K562 (cell line): ENCODE data around the gene SART1. TPM values are rescaled to one million over a fixed set of nuclear protein-coding genes. Genes with fewer than 3 reads are reported as not detected.

ENCODE experiments used
- ATF1 ChIP-seq, 2 experiments: fragments of 450-650 bp in 1 of 2; IDR thresholded peaks; 2 replicates each; pipeline ENCODE4 v1.6.1; 2016; ENCODE audit warnings: missing compliant biosample characterization in 1 of 2, missing genetic modification characterization in 1 of 2
- CEBPG ChIP-seq, 3 experiments: fragments of 200-800 bp in 1 of 3; sonication (Bioruptor generic) in 1 of 3; sonication (generic) in 1 of 3; formaldehyde crosslinking in 1 of 3; IDR thresholded peaks in 2 of 3; conservative IDR thresholded peaks in 1 of 3; 2 replicates each; pipeline versions ENCODE4 v1.6.1 to v1.8.0; 2016 to 2022; ENCODE audit warnings: missing compliant biosample characterization in 2 of 3, missing genetic modification characterization in 2 of 3, mild to moderate bottlenecking in 1 of 3, missing genetic modification reagents in 1 of 3
- DIDO1 ChIP-seq: fragments of 450-650 bp; IDR thresholded peaks from 2 replicates; pipeline ENCODE4 v1.6.1; 2016; ENCODE audit warnings: low read depth, missing biosample characterization, missing genetic modification characterization
- FOXM1 ChIP-seq, 2 experiments: fragments of 450-650 bp in 1 of 2; sonication (generic) in 1 of 2; formaldehyde crosslinking in 1 of 2; IDR thresholded peaks; 2 replicates each; pipeline versions ENCODE4 v1.6.1 to v1.9.0; 2017 to 2022; ENCODE audit warnings: low read depth in 2 of 2, mild to moderate bottlenecking in 2 of 2, missing genetic modification reagents in 1 of 2, moderate library complexity in 1 of 2
- HNRNPK ChIP-seq: fragments of 200-400 bp; formaldehyde crosslinking; IDR thresholded peaks from one replicate; pipeline ENCODE4 v1.6.1; 2018; ENCODE audit warnings: mild to moderate bottlenecking, low read depth, low read length; ENCODE audit not compliant: poor library complexity, severe bottlenecking
- HNRNPUL1 ChIP-seq: fragments of 200-400 bp; formaldehyde crosslinking; IDR thresholded peaks from 2 replicates; pipeline ENCODE4 v1.6.1; 2017; ENCODE audit warnings: low read length
- KAT7 ChIP-seq: sonication (generic); formaldehyde crosslinking; IDR thresholded peaks from 2 replicates; pipeline ENCODE4 v1.8.0; 2022; ENCODE audit warnings: missing genetic modification reagents, mild to moderate bottlenecking, borderline replicate concordance
- RHOXF2B ChIP-seq: fragments of 250-450 bp; sonication (Bioruptor Pico); conservative IDR thresholded peaks from 2 replicates; pipeline ENCODE4 v1.5.1; 2021
- SMARCA5 ChIP-seq: fragments of 450-650 bp; IDR thresholded peaks from 2 replicates; pipeline ENCODE4 v1.6.1; 2016
- TSC22D4 ChIP-seq: fragments of 450-650 bp; IDR thresholded peaks from 2 replicates; pipeline ENCODE4 v1.6.1; 2016; ENCODE audit warnings: missing genetic modification characterization, missing biosample characterization, control low read depth
- ZBTB7A ChIP-seq: IDR thresholded peaks from 2 replicates; pipeline ENCODE4 v1.6.1; 2011; ENCODE audit warnings: low read depth, mild to moderate bottlenecking, low read length, moderate library complexity, borderline replicate concordance; ENCODE audit not compliant: control insufficient read depth
- ZNF324 ChIP-seq: fragments of 250-450 bp; sonication (Bioruptor Pico); IDR thresholded peaks from 2 replicates; pipeline ENCODE4 v1.4.0; 2020; ENCODE audit warnings: mild to moderate bottlenecking
- ZNF766 ChIP-seq: fragments of 200-800 bp; sonication (Bioruptor generic); conservative IDR thresholded peaks from 2 replicates; pipeline ENCODE4 v1.6.1; 2016; ENCODE audit warnings: missing genetic modification characterization, missing compliant biosample characterization
- ZNF780A ChIP-seq: fragments of 250-450 bp; sonication (Bioruptor Pico); IDR thresholded peaks from 2 replicates; pipeline ENCODE4 v1.5.0; 2021; ENCODE audit warnings: mild to moderate bottlenecking
- ZZZ3 ChIP-seq: fragments of 450-650 bp; IDR thresholded peaks from 2 replicates; pipeline ENCODE4 v1.6.1; 2016; ENCODE audit warnings: antibody characterized with exemption, mild to moderate bottlenecking, moderate library complexity
- polyA plus RNA-seq, 8 experiments: library from polyadenylated mRNA; depleted of rRNA in 4 of 8; stranded (reverse) in 5 of 8; unstranded in 3 of 8; fragments of >200 nt; fragmentation: Nextera tagmentation in 2 of 8; fragmentation: Illumina TruSeq in 1 of 8; extraction: Ambion mirVana in 2 of 8; extraction: Trizol in 1 of 8; gene quantifications; 2 replicates each; pipeline versions ENCODE4 v1.2.1 to v1.2.3, GENCODE V29; 2011 to 2014; ENCODE audit warnings: inconsistent platforms in 1 of 8, missing spikeins in 1 of 8
- total RNA-seq, 7 experiments: library from RNA; depleted of rRNA in 6 of 7; stranded (reverse); fragments of >200 nt in 6 of 7; fragmentation: Illumina TruSeq in 2 of 7; extraction: Trizol in 2 of 7; gene quantifications; 2 replicates each; pipeline versions ENCODE4 v1.2.1 to v1.2.3, GENCODE V29; 2011 to 2021; ENCODE audit warnings: low replicate concordance in 1 of 7
- TF ChIP-seq, protein P1 (sequence below): sonication (generic); formaldehyde crosslinking; IDR thresholded peaks from 2 replicates; pipeline ENCODE4 v1.8.0; 2023; ENCODE audit warnings: missing genetic modification reagents, mild to moderate bottlenecking, borderline replicate concordance
- TF ChIP-seq, protein P2 (sequence below): fragments of 450-650 bp; IDR thresholded peaks from 2 replicates; pipeline ENCODE4 v1.6.1; 2016
- TF ChIP-seq, protein P3 (sequence below): fragments of 450-650 bp; IDR thresholded peaks from 2 replicates; pipeline ENCODE4 v1.6.1; 2016; ENCODE audit warnings: mild to moderate bottlenecking

SART1 gene
- total and polyA plus RNA-seq, 9 of the 15 experiments (the other 6 are each of a cell fraction or from before 2014, with no cell fraction given) = 4.8 to 84.1 (median 31.7) TPM

DNA sequence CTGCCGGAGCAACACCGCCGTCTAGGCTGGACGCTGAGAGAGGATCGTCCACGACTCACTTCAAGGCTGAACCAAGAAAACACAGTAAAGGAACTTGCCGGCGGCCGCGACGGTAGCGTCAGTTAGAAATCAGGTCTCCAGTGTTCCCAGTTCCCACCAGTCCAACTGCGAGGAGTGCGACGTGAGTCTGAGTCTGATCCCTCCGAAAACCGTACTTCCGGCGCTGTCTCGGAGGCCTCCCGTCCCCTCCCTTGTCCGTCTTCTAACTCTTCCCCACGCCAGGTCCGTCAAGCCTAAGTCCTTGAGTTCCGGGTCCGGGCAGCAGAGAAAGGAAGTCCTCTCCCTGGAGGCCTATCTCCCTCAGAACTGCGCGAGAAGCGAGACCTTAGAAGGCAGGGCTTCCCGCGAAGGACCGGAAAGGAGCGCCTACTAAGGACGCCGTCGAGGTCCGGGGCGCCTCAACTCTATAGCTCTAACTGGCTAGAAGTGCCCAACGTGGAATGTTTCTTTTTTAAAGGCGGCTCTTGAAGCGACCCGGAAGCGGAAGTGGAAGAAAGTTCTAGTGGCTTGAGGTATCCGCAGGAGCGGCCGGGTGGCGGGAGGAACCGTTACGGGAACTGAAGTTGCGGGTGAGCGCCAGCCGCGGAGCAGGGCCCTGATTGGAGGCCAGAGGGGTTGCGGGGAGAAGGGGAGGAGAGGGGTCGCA, 40.6 kb downstream of the SART1 start, which contains the start of the genes BANF1 and EIF1AD (continued):
- TF ChIP-seq FOXM1 (IDR thresholded peaks at IDR 0.05; ENCODE audit: low read depth) = peak; percentile 65
- peak; percentile 85; the same call in 1 of the 2 replicates for TF ChIP-seq FOXM1 (CRISPR knock-in tag; IDR thresholded peaks at IDR 0.05; ENCODE audit: low read depth)
- no peak for TF ChIP-seq ZNF766 (CRISPR knock-in tag)
- TF ChIP-seq, protein P1, sequence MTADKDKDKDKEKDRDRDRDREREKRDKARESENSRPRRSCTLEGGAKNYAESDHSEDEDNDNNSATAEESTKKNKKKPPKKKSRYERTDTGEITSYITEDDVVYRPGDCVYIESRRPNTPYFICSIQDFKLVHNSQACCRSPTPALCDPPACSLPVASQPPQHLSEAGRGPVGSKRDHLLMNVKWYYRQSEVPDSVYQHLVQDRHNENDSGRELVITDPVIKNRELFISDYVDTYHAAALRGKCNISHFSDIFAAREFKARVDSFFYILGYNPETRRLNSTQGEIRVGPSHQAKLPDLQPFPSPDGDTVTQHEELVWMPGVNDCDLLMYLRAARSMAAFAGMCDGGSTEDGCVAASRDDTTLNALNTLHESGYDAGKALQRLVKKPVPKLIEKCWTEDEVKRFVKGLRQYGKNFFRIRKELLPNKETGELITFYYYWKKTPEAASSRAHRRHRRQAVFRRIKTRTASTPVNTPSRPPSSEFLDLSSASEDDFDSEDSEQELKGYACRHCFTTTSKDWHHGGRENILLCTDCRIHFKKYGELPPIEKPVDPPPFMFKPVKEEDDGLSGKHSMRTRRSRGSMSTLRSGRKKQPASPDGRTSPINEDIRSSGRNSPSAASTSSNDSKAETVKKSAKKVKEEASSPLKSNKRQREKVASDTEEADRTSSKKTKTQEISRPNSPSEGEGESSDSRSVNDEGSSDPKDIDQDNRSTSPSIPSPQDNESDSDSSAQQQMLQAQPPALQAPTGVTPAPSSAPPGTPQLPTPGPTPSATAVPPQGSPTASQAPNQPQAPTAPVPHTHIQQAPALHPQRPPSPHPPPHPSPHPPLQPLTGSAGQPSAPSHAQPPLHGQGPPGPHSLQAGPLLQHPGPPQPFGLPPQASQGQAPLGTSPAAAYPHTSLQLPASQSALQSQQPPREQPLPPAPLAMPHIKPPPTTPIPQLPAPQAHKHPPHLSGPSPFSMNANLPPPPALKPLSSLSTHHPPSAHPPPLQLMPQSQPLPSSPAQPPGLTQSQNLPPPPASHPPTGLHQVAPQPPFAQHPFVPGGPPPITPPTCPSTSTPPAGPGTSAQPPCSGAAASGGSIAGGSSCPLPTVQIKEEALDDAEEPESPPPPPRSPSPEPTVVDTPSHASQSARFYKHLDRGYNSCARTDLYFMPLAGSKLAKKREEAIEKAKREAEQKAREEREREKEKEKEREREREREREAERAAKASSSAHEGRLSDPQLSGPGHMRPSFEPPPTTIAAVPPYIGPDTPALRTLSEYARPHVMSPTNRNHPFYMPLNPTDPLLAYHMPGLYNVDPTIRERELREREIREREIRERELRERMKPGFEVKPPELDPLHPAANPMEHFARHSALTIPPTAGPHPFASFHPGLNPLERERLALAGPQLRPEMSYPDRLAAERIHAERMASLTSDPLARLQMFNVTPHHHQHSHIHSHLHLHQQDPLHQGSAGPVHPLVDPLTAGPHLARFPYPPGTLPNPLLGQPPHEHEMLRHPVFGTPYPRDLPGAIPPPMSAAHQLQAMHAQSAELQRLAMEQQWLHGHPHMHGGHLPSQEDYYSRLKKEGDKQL (CRISPR knock-in tag) = no peak
- TF ChIP-seq ZNF780A (CRISPR knock-in tag) = no peak
- TF ChIP-seq ZBTB7A = peak; percentile 48; the same call in 1 of the 2 replicates
- peak; percentile 97 for TF ChIP-seq DIDO1 (tag)
- TF ChIP-seq, protein P2, sequence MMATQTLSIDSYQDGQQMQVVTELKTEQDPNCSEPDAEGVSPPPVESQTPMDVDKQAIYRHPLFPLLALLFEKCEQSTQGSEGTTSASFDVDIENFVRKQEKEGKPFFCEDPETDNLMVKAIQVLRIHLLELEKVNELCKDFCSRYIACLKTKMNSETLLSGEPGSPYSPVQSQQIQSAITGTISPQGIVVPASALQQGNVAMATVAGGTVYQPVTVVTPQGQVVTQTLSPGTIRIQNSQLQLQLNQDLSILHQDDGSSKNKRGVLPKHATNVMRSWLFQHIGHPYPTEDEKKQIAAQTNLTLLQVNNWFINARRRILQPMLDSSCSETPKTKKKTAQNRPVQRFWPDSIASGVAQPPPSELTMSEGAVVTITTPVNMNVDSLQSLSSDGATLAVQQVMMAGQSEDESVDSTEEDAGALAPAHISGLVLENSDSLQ = peak; percentile 86
- TF ChIP-seq TSC22D4 (tag) = no peak
- TF ChIP-seq KAT7 = peak; percentile 79
- peak; percentile 86 for TF ChIP-seq ZZZ3
- TF ChIP-seq HNRNPK = no peak
- no peak for TF ChIP-seq SMARCA5
- TF ChIP-seq RHOXF2B (CRISPR knock-in tag) = no peak
- TF ChIP-seq, protein P3, sequence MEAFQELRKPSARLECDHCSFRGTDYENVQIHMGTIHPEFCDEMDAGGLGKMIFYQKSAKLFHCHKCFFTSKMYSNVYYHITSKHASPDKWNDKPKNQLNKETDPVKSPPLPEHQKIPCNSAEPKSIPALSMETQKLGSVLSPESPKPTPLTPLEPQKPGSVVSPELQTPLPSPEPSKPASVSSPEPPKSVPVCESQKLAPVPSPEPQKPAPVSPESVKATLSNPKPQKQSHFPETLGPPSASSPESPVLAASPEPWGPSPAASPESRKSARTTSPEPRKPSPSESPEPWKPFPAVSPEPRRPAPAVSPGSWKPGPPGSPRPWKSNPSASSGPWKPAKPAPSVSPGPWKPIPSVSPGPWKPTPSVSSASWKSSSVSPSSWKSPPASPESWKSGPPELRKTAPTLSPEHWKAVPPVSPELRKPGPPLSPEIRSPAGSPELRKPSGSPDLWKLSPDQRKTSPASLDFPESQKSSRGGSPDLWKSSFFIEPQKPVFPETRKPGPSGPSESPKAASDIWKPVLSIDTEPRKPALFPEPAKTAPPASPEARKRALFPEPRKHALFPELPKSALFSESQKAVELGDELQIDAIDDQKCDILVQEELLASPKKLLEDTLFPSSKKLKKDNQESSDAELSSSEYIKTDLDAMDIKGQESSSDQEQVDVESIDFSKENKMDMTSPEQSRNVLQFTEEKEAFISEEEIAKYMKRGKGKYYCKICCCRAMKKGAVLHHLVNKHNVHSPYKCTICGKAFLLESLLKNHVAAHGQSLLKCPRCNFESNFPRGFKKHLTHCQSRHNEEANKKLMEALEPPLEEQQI = peak; percentile 76
- no peak for TF ChIP-seq ZNF324
- no peak for TF ChIP-seq ATF1 (CRISPR knock-in tag; IDR thresholded peaks at IDR 0.05)
- peak; percentile 90 for TF ChIP-seq ATF1 (tag; IDR thresholded peaks at IDR 0.05)
- TF ChIP-seq HNRNPUL1 = no peak
- TF ChIP-seq CEBPG (CRISPR knock-in tag; IDR thresholded peaks at IDR 0.05) = no peak
- TF ChIP-seq CEBPG (tag; conservative IDR thresholded peaks at IDR 0.05 in 1 of 2, IDR thresholded peaks at IDR 0.05 in 1 of 2) = no peak
